T-helper 1 cell (primary cell): Measurements from ENCODE around the gene KRT78.

Experiments
- DNase-seq, 5 donors: peaks; one replicate each; pipeline ENCODE4 v3.0.0-alpha.2; 2012 to 2020

KRT78 gene

GRCh38 chr12:52837781-52838608 is 10.8 kb downstream of the KRT78 start:
- no peak for DNase-seq

GRCh38 chr12:52837413-52837741 is 11.4 kb downstream of the KRT78 start:
- DNase-seq: no peak

GRCh38 chr12:52836491-52837412 is 12.0 kb downstream of the KRT78 start:
- DNase-seq: no peak

DNA sequence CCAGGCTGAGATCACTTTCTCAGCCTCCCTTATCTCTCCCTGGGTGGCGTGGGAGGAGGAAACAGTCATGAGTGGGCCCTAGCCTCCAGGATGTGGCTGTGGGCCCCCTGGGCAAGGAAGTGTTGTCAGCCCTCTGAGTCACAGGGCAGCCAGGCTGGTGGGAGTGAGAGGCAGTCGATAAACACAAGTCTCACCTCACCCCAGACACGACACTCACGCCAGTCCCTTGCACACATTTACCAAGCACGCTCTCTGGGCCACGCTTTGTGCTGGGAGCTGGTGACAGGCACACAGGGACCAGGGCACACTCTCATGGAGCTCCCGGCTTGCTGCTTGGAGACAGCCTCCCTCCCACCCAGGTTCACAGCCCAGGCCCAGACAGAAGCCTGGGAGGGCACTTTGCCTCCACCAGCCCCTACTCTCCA is 12.7 kb downstream of the KRT78 start:
- DNase-seq: peak in 1 of 5 donors; percentile 15

DNA sequence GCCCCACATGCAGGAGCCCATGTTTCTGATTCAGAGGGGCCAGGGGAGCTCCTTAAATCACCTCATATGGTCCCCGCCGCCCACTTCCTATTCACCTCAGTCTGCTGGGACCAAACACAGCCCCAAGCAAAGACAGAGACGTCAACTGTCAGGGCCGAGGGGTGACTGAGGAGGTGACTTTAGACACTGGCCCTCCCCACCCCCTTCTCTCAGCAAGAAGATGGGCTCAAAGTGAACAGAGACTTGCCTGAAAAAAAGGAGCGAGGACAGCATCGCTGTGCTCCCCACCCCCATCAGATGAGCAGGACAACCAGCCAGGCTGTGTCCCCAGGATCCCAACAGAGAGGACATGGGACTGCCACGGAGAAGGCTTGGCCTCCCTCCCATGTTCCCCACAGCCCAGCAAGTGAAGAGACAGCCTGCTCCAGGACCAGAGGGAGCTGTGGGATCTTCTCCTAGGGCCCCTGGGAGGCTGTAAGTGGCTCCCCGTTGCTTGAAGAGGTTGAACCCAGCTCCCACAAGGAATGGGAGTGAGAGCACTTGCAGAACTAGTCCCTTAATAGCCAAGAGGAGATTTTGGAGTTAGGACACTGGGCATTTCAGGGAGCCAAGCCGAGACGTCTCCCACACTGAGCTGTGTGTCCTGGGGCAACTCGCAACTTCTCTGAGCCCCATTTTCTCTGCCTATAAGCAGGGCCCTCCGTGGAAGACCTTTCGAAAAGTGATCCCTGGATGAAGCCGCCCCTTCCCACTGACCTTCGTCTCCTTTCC is 13.3 kb downstream of the KRT78 start:
- no peak for DNase-seq

DNA sequence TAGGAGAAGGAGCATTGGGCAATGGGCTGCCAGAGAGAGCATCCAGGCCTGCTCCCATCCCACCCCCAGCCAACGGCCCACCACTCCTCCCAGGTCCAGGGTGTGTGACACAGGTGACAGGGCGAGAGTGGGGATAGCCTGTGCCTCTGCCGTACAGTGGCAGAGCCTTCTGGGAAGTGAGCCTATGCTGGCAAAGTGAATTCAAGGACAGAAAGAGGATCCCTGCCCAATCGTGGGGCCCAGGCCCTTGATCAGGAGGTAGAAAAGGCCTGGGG is 14.1 kb downstream of the KRT78 start:
- DNase-seq: no peak

DNA sequence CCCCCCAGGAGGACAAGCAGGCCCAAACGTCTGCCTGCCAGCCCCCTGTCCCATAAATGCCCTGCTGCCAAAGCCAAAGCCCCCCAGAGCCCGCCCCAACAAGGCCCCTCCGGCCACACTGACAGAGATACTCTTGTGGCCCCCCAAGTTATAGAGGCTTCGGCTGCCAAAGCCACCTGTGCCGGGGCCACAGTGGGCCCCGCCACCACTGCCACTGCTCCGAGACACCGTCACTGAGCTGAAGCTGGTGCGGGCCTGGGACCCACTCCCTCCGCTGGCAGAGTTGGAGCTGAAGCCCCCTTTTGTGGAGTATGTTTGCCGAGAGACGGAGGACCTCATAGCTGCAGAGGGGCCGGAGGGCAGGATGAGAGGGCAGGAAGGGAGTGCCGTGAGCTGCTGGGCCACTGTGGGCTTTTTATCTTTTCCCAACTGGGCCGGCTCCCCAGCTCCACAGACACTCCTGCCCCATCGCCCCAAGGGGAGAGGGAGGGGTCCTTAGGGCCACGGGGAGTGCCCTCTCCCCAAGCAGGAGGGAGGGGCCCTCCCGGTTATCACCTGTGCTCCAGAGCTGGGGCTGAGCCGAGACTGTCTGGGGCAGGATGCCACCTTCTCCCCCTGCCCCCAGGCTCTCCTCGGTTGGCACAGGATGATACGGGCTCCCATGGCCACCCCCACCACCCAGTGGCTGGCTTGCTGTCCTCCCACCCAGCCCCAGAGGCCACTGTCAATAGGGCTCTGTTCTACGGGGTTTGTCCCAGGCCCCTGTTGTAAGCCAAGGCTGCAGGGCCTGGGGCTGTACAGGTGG is 14.7 kb downstream of the KRT78 start, which contains the start of gene KRT79:
KRT79 (minus strand) TSS at position 390 of the 805 bp plus-strand sequence; CDS start at position 339, 51 bp downstream.
- no peak for DNase-seq

GRCh38 chr12:52832985-52833905 is 15.5 kb downstream of the KRT78 start:
- DNase-seq: no peak

DNA sequence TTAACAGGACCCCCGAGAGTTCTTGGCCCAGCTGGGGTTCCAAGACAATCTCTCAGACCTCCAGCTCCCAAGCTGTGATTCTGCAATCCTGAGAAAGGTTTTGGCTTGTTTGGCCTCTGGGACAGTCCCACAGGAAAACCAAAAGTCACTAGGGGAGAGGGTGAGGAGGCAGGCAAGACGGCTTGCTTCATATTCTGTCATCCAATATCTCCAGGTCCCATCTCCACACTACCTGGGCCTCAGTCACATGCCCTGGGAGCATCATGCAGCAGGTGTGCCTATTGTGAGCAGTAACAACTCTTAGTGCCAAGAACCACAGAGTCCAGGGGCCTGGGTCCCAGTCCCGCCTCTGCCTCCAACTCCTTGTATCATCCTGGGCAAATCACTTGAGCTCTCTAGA is 16.3 kb downstream of the KRT78 start:
- DNase-seq: no peak

GRCh38 chr12:52831251-52831650 is 17.5 kb downstream of the KRT78 start:
- no peak for DNase-seq

GRCh38 chr12:52829986-52830770 is 18.6 kb downstream of the KRT78 start:
- no peak for DNase-seq

- no peak for DNase-seq
Measured at GRCh38 chr12:52828591-52829021, 20.2 kb downstream of the KRT78 start.

DNA sequence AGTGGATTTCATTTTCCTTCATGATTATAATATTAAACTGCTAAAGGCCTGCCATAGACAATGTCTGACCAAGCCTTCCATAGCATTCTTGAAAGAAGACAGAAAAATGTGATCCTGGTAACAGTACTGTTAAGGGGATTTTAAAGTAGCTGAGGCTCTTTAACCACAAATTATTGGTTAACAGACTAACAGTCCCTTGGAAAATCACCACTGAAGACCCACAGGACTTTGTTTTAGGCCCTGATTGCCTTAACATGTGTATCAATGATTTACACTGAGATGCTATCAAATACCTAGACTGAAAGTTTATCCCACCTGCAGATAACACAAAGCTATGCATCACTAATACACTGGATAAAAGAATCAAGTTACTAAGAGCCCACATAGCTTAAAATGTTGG is 20.6 kb downstream of the KRT78 start:
- DNase-seq: no peak

DNA sequence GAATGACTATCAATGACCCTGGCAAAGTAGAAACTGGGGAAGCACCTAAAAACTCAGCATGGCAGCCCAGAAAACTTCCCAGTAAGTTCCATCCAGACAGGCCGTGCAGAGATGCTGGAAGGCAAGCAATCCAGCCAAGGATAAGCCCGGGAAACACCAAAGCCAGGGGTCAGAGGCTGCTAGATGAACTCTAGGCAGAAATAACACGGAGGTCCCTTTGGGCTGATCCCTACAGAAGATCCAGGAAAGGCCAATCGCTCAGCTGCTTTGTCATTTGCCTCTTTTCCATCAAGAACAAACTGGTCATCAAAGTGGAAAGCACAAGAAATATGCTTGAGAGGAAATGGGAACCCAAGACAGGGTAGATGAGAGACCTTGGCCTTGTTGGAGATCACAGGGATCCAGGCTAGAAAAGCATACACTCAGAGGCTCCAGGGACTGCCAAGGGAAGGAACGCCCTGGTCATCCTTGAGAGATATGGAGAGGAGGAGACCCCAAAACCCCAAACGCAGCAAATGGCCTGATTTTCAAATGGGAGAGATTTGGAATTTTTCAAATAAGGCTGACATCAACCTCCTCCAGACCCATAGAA is 21.2 kb downstream of the KRT78 start:
- no peak for DNase-seq

DNA sequence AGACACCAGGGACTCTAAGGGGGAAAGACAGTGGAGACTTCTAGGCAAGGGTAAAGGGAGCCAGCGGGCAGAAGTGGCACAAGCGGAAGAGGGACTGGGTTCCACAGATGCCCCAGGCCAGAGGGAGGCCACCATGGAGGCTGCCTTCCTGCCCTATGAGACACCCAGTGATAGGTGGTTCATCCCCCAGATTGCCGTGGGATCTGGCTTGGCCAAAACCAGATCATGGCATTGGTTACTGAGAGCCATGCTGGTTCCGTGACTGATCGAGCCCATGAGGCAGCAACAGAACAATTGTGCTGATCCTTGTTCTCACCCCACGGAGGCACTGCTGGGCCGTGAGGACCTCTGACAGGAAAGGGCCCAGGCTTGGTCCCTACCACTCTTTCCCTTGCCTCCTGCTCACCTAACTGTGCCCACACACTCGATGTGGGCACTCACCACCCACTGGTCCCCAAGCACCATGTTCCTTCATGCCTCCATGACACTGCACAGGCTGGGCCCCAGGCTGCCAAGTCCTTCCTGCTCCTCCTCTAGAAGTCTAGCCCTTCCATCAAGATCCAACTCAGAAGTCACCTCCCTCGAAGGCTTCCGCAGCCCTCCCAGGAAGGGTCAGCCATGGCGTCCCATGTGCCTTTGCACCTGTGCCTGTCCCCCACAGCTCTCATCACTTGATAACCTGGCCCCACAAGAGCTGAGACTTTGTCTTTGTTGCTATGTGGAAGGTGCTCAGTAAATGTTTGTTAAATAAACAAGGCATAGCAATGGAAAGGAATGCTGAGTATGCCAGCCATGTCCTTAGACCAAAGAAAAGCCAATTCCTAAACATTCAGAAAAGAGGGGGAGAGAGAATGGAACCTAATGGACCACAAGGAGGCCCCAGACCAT is 21.9 kb downstream of the KRT78 start:
- DNase-seq: no peak

DNA sequence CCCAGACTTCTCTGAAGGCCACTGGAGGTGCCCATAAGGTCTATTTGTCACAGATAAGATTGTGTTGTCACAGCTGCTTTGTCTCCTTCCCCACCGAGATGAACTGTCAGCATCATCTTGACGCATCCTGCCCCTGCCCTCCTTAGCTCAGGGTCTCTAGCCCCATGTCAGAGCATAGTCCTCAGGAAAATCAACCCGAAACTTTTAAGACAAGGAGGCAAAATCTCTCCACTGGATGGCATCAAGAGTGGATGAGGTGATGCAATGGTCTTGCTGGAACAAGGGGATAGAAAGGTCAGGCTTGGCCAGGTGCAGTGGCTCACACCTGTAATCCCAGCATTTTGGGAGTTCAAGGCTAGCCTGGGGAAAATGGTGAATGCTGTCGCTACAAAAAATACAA is 22.8 kb downstream of the KRT78 start:
- no peak for DNase-seq

DNA sequence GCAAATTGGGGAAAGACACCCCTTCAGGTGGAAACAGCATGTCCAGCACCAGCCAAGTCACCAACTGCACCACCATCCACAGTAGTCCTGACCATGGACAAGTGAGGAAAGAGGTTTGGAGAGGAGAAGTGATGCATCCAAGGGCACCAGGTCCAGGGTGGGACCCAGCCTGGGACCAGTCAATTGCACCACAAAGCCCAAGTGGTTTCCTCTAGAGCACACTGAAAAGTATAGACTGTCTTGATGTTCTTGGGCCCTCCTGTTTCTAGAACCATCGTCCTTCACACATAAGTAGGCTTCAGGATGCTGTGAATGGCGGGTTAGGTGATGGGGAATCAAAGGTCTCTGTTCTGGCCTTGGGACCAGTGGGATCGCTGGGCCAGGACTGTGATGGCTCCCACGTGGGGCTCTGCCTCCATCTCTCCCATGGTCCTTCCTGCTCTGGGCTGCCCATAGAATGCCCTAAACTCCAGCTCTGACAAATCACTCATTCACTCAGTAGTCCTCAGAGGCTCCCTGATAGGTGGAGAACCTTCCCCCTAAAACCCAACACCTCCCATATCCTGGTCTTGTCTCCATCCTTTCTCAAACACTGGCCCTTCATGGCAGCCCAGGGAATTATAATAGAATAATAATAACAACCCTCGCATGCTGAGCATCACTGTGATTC is 23.9 kb downstream of the KRT78 start:
- no peak for DNase-seq

- DNase-seq: no peak
Measured at GRCh38 chr12:52823761-52824450, 24.9 kb downstream of the KRT78 start.
